Tibial artery (tissue), 4 donors: Measurements from ENCODE around the gene STRN3.
A peak's percentile ranks its signal among the peaks of the same experiment; 100 is the strongest.
"Not testable (repeated sequence)": the region's sequence is repeated elsewhere in the genome, so short reads cannot be mapped to it uniquely, and the experiment has no call there.

Experiments
- DNase-seq, 2 donors: peaks; one replicate each; pipeline ENCODE4 v3.0.0-alpha.2; 2019
- H3K27ac ChIP-seq, 2 donors: fragments of 200-600 bp; sonication (generic) in 1 of 2; 1 replicate in 1 of 2; 2 replicates in 1 of 2; pipeline ENCODE4 v1.5.1; 2018 to 2019; ENCODE audit warnings: mild to moderate bottlenecking in 1 of 2
- H3K27me3 ChIP-seq, 2 donors: fragments of 200-600 bp; sonication (generic) in 1 of 2; one replicate each; pipeline versions ENCODE4 v1.5.1 to v1.6.0; 2016 to 2019
- H3K36me3 ChIP-seq, 3 donors: fragments of 200-600 bp; sonication (generic) in 2 of 3; one replicate each; pipeline ENCODE4 v1.5.1; 2016 to 2019; ENCODE audit warnings: mild to moderate bottlenecking in 2 of 3
- H3K4me1 ChIP-seq, 4 donors: fragments of 200-600 bp; sonication (generic) in 2 of 4; 1 replicate in 3 of 4; 2 replicates in 1 of 4; pipeline ENCODE4 v1.5.1; 2016 to 2019
- H3K4me3 ChIP-seq, 2 donors: fragments of 200-600 bp; sonication (generic) in 1 of 2; 1 replicate in 1 of 2; 2 replicates in 1 of 2; pipeline ENCODE4 v1.5.1; 2018 to 2019; ENCODE audit warnings: mild to moderate bottlenecking in 2 of 2
- H3K9me3 ChIP-seq, 3 donors: fragments of 200-600 bp; sonication (generic) in 1 of 3; one replicate each; pipeline ENCODE4 v1.5.1; 2016 to 2019
- CTCF ChIP-seq, 2 experiments: fragments of 200-600 bp in 1 of 2; fragments of 450-650 bp in 1 of 2; IDR thresholded peaks; one replicate each; pipeline ENCODE4 v1.5.1; 2017 to 2019; ENCODE audit warnings: antibody characterized with exemption in 2 of 2, mild to moderate bottlenecking in 1 of 2, moderate library complexity in 1 of 2
- intact Hi-C: fragments of 100-400 bp; cut with DNase I; formaldehyde crosslinking; loops from one replicate; pipeline ENCODE4 v1.15.0; 2023; ENCODE audit warnings: low total_unique reads

The STRN3 gene

DNA sequence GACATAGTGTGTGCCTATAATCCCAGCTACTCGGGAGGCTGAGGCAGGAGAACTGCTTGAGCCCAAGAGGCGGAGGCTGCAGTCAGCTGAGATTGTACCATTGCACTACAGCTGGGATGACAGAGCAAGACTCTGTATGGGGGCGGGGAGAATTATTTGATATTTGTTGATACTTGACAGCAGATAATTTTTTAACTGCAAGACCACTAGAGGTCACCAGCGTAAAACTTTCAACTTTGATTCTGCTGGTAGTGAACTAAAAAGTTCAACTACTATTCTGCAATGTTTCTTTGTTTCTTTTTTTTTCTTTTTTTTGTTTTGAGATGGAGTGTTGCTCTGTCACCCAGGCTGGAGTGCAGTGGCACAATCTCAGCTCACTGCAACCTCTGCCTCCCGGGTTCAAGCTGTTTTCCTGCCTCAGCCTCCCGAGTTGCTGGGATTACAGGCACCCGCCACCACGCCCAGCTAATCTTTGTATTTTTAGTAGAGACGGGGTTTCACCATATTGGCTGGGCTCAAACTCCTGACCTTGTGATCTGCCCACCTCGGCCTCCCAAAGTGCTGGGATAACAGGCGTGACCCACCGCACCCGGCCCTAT, 46.0 kb downstream of the STRN3 start:
- peaks cover 0 to 63% (median 5%) of the 10 kb centered on the region in 4 donors for H3K4me1 ChIP-seq
- H3K9me3 ChIP-seq, intact Hi-C loops, H3K36me3 ChIP-seq, H3K27me3 ChIP-seq, H3K4me3 ChIP-seq: not testable (repeated sequence)
- TF ChIP-seq CTCF (IDR thresholded peaks at IDR 0.05): peak; percentile 54 to 58
- H3K27ac ChIP-seq: peak overlapping the region in 1 of 2 donors; percentile 17
- peak in 1 of 2 donors; percentile 24 for DNase-seq

DNA sequence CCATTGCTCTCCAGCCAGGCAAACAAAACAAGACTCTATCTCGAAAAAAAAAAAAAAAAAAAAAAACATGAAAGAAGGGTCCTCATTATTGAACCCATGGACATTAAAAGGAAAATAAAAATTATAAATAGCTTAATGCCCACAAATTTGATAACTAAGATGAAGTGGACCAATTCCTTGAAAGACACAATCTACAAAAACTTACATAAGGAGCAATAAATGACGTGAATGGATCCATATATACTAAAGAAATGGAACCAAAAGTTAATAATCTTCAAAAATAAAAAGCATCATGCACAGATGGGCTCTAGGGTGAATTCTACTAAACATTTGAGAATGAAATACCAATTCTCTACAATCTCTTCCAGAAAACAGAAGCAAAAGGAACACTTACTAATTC, 48.4 kb downstream of the STRN3 start:
- no peak for TF ChIP-seq CTCF (IDR thresholded peaks at IDR 0.05)
- H3K4me3 ChIP-seq: no peak overlapping the region
- no peak for DNase-seq
- H3K4me1 ChIP-seq: peaks cover 0 to 69% (median 11%) of the 10 kb centered on the region in 4 donors
- no peaks in the 10 kb centered on the region for H3K27me3 ChIP-seq
- intact Hi-C loops: loop anchor here (5.0 kb wide), 1 partner anchor 105 kb away; no protein-coding TSS in a partner anchor
- H3K36me3 ChIP-seq: no peaks in the 10 kb centered on the region
- H3K9me3 ChIP-seq: no peaks in the 10 kb centered on the region
- H3K27ac ChIP-seq: no peak overlapping the region

- Histone ChIP-seq H3K4me1 (peaks cover 0 to 59% (median 9%) of the 10 kb centered on the region in 4 donors), H3K27me3 (no peaks in the 10 kb centered on the region), H3K4me3 (no peak overlapping the region), H3K9me3 (no peaks in the 10 kb centered on the region), H3K27ac (no peak overlapping the region), H3K36me3 (no peaks in the 10 kb centered on the region)
- intact Hi-C loops: loop anchor here (5.0 kb wide), 1 partner anchor 108 kb away; no protein-coding TSS in a partner anchor
- TF ChIP-seq CTCF (IDR thresholded peaks at IDR 0.05): no peak
- DNase-seq: no peak
Measured at GRCh38 chr14:30974628-30975027, 51.6 kb downstream of the STRN3 start.

DNA sequence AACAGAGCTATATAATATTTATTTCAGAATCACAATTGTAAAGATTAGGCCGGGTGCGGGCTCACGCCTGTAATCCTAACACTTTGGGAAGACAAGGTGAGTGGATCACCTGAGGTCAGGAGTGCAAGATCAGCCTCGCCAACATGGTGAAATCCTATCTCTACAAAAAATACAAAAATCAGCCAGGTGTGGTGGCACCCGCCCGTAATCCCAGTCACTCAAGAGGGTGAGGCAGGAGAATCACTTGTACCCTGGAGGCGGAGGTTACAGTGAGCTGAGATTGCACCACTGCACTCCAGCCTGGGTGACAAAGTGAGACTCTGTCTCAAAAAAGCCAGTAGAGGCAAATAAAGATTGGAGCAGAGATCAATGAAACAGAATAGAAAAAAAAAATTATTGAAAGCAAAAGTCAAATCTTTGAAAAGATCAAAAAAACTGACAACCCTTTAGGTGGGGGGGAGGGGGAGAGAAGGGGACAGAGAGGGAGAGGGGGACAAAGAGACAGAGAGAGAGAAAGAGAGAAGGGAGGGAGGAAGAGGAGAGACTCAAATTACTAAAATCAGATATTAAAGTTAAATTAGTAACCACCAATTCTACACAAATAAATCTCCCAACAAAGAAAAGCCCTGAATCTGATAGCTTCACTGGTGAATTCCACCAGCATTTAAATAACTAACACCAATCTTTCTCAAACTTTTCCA, 53.1 kb downstream of the STRN3 start:
- no peak overlapping the region for H3K27ac ChIP-seq
- peaks cover 0 to 56% (median 9%) of the 10 kb centered on the region in 4 donors for H3K4me1 ChIP-seq
- intact Hi-C loops: no loop called here
- TF ChIP-seq CTCF (IDR thresholded peaks at IDR 0.05): no peak
- no peak overlapping the region for H3K4me3 ChIP-seq
- DNase-seq: no peak
- no peaks in the 10 kb centered on the region for H3K36me3 ChIP-seq
- H3K9me3 ChIP-seq: no peaks in the 10 kb centered on the region
- H3K27me3 ChIP-seq: no peaks in the 10 kb centered on the region

DNA sequence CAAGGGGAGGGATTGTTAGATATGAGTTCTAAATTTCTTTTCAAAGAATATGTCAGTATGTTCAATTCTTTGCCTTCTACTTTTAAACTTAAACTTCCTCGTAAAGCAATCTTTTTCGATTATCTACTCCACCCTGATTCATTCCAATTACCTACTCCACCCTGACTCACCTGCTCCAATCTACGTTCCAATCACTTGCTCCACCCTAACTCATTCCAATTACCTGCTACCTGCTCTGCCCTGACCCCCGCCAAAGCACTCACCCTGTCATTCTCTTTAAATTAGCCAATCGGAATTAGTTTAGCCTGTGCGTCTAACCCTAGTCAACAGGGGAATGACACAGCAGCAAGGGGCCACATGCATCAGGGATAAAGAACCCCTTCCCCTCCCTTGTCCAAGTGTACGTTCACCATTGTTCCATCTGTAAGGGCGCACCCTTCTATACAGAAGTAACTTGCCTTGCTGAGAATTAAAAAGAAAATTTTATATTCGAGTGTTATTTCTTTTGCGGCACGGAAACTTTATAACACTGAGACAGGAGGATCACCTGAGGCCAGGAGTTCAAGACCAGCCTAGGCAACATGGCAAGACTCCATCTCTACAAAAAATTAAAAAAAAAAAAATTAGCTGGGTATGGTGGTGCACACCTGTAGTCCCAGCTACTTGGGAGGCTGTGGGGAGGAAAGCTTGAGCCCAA, 54.0 kb downstream of the STRN3 start:
- intact Hi-C loops: not testable (repeated sequence)

GRCh38 chr14:30971586-30971985, 54.6 kb downstream of the STRN3 start:
- no peak overlapping the region for H3K27ac ChIP-seq
- no peak for TF ChIP-seq CTCF (IDR thresholded peaks at IDR 0.05)
- DNase-seq: no peak
- no peak overlapping the region for H3K4me3 ChIP-seq
- H3K27me3 ChIP-seq: no peaks in the 10 kb centered on the region
- intact Hi-C loops: no loop called here
- H3K36me3 ChIP-seq: peaks cover 0 to 2% (median under 1%) of the 10 kb centered on the region in 3 donors
- peaks cover 0 to 2% (median 0%) of the 10 kb centered on the region in 3 donors for H3K9me3 ChIP-seq
- peaks cover 0 to 53% (median 9%) of the 10 kb centered on the region in 4 donors for H3K4me1 ChIP-seq

More for the DNA sequence above, 54.0 kb downstream of the STRN3 start:
- H3K27me3 ChIP-seq, H3K9me3 ChIP-seq, H3K27ac ChIP-seq, H3K36me3 ChIP-seq, H3K4me3 ChIP-seq, DNase-seq: not testable (repeated sequence)
- H3K4me1 ChIP-seq: peaks cover 0 to 53% (median 9%) of the 10 kb centered on the region in 4 donors

DNA sequence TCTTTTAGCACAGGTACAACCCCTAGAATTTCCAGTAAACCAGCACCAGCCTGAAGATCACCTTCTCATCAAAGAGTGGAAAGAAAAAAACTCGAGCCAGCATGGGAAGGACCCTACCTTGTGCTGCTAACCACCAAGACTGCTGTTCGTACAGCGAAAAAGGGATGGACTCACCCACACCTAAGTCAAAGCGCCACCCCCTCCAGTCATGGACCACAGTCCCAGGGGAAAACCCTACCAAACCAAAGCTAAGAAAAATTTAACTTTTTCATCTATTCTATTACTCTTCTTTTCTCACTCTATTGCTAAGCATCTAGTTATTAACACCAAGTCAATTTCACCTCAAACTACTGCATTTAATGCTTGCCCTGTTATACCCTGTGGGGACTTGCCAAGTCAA, 56.4 kb downstream of the STRN3 start:
- H3K27me3 ChIP-seq, intact Hi-C loops, H3K27ac ChIP-seq, DNase-seq, H3K4me3 ChIP-seq: not testable (repeated sequence)
- H3K9me3 ChIP-seq: peaks cover 0 to 12% (median 7%) of the 10 kb centered on the region in 3 donors
- H3K36me3 ChIP-seq: peaks cover 8 to 12% (median 9%) of the 10 kb centered on the region in 3 donors
- H3K4me1 ChIP-seq: peaks cover 0 to 38% (median 8%) of the 10 kb centered on the region in 4 donors

GRCh38 chr14:30967364-30968098, 58.6 kb downstream of the STRN3 start:
- not testable (repeated sequence) for H3K27ac ChIP-seq, DNase-seq

More at GRCh38 chr14:30967364-30968098, 58.6 kb downstream of the STRN3 start:
- Histone ChIP-seq H3K36me3 (peaks cover 8 to 12% (median 9%) of the 10 kb centered on the region in 3 donors), H3K9me3 (peaks cover 0 to 12% (median 7%) of the 10 kb centered on the region in 3 donors), H3K4me1 (peaks cover 0 to 16% (median 3%) of the 10 kb centered on the region in 4 donors)
- H3K27me3 ChIP-seq, H3K4me3 ChIP-seq, intact Hi-C loops: not testable (repeated sequence)
